H9 (cell line): ENCODE measurements around the gene UBE2U. TPM values are rescaled to one million over a fixed set of nuclear protein-coding genes. Genes with fewer than 3 reads are reported as not detected.
"Not testable (repeated sequence)": the region's sequence is repeated elsewhere in the genome, so short reads cannot be mapped to it uniquely, and the experiment has no call there.

Experiments used
- DNase-seq: peaks from one replicate; pipeline ENCODE4 v3.0.0-alpha.2; 2017
- H2AFZ ChIP-seq: one replicate; pipeline ENCODE4 v1.6.1; 2013; ENCODE audit warnings: mild to moderate bottlenecking, low read length, control low read depth, moderate library complexity
- H2AK5ac ChIP-seq: 2 replicates; pipeline ENCODE4 v1.6.1; 2013; ENCODE audit warnings: low read length, control low read depth, mixed read lengths; ENCODE audit not compliant: insufficient read length
- H2BK120ac ChIP-seq: one replicate; pipeline ENCODE4 v1.6.1; 2013; ENCODE audit warnings: low read depth, mild to moderate bottlenecking, low read length, control low read depth, inconsistent platforms; ENCODE audit not compliant: poor library complexity, severe bottlenecking
- H2BK12ac ChIP-seq: 2 replicates; pipeline ENCODE4 v1.6.1; 2013; ENCODE audit warnings: low read length, control low read depth, mixed read lengths, low read depth; ENCODE audit not compliant: insufficient read length
- H2BK15ac ChIP-seq: 2 replicates; pipeline ENCODE4 v1.6.1; 2013; ENCODE audit warnings: low read depth, low read length, control low read depth
- H2BK20ac ChIP-seq: one replicate; pipeline ENCODE4 v1.6.1; 2013; ENCODE audit warnings: low read depth, mild to moderate bottlenecking, low read length, control low read depth, inconsistent platforms; ENCODE audit not compliant: poor library complexity, severe bottlenecking
- H2BK5ac ChIP-seq: 2 replicates; pipeline ENCODE4 v1.6.1; 2013; ENCODE audit warnings: low read length, control low read depth, mixed read lengths; ENCODE audit not compliant: insufficient read length
- H3K14ac ChIP-seq: 2 replicates; pipeline ENCODE4 v1.6.1; 2013; ENCODE audit warnings: low read length, control low read depth; ENCODE audit not compliant: insufficient read depth
- H3K18ac ChIP-seq: 2 replicates; pipeline ENCODE4 v1.6.1; 2013; ENCODE audit warnings: low read depth, mild to moderate bottlenecking, mixed read lengths, low read length, control low read depth; ENCODE audit not compliant: insufficient read length
- H3K23ac ChIP-seq: 2 replicates; pipeline ENCODE4 v1.6.1; 2013; ENCODE audit warnings: low read length, control low read depth, mixed read lengths, low read depth; ENCODE audit not compliant: insufficient read length
- H3K23me2 ChIP-seq: 2 replicates; pipeline ENCODE4 v1.6.1; 2013; ENCODE audit warnings: low read depth, mild to moderate bottlenecking, mixed read lengths, low read length, control low read depth; ENCODE audit not compliant: insufficient read length, poor library complexity, severe bottlenecking
- H3K27ac ChIP-seq: 2 replicates; pipeline ENCODE4 v1.5.1; 2013; ENCODE audit warnings: low read length, control low read depth, mixed read lengths, low read depth; ENCODE audit not compliant: insufficient read length
- H3K27me3 ChIP-seq: 2 replicates; pipeline ENCODE4 v1.6.1; 2013; ENCODE audit warnings: low read length, control low read depth, inconsistent platforms; ENCODE audit not compliant: insufficient read depth
- H3K4ac ChIP-seq: 2 replicates; pipeline ENCODE4 v1.6.1; 2013; ENCODE audit warnings: low read depth, mild to moderate bottlenecking, control low read depth, inconsistent platforms, low read length, moderate library complexity
- H3K4me1 ChIP-seq: 2 replicates; pipeline ENCODE4 v1.6.1; 2013; ENCODE audit warnings: low read length, control low read depth, inconsistent platforms; ENCODE audit not compliant: insufficient read depth
- H3K4me2 ChIP-seq: 2 replicates; pipeline ENCODE4 v1.6.1; 2013; ENCODE audit warnings: low read length, control low read depth, mixed read lengths; ENCODE audit not compliant: insufficient read length, insufficient read depth
- H3K56ac ChIP-seq: 2 replicates; pipeline ENCODE4 v1.6.1; 2013; ENCODE audit warnings: low read depth, mild to moderate bottlenecking, mixed read lengths, low read length, control low read depth; ENCODE audit not compliant: insufficient read length
- H3K79me1 ChIP-seq: 2 replicates; pipeline ENCODE4 v1.6.1; 2013; ENCODE audit warnings: low read depth, mild to moderate bottlenecking, moderate library complexity, low read length, control low read depth, inconsistent platforms; ENCODE audit not compliant: insufficient read depth, poor library complexity, severe bottlenecking
- H3K79me2 ChIP-seq: 2 replicates; pipeline ENCODE4 v1.6.1; 2013; ENCODE audit warnings: low read length, control low read depth, inconsistent platforms; ENCODE audit not compliant: insufficient read depth
- H3K9ac ChIP-seq: 2 replicates; pipeline ENCODE4 v1.6.1; 2013; ENCODE audit warnings: low read length, control low read depth, mixed read lengths; ENCODE audit not compliant: insufficient read length; ENCODE audit errors: extremely low read depth
- H3K9me3 ChIP-seq: one replicate; pipeline ENCODE4 v1.6.1; 2013; ENCODE audit warnings: low read depth, low read length, inconsistent platforms; ENCODE audit not compliant: control insufficient read depth
- H3T11ph ChIP-seq: one replicate; pipeline ENCODE4 v1.6.1; 2013; ENCODE audit warnings: mild to moderate bottlenecking, low read length, control low read depth, inconsistent platforms
- H4K20me1 ChIP-seq: one replicate; pipeline ENCODE4 v1.6.1; 2013; ENCODE audit not compliant: control insufficient read depth, insufficient read length, insufficient read depth
- H4K5ac ChIP-seq: 2 replicates; pipeline ENCODE4 v1.6.1; 2013; ENCODE audit warnings: low read depth, mild to moderate bottlenecking, mixed read lengths, low read length, control low read depth; ENCODE audit not compliant: insufficient read length
- H4K8ac ChIP-seq: replicated peaks from 2 replicates; pipeline ENCODE4 v1.6.1; 2013; ENCODE audit warnings: low read length, control low read depth, mixed read lengths, low read depth; ENCODE audit not compliant: insufficient read length
- H4K91ac ChIP-seq: 2 replicates; pipeline ENCODE4 v1.6.1; 2013; ENCODE audit warnings: low read depth, mild to moderate bottlenecking, moderate library complexity, mixed read lengths, low read length, control low read depth; ENCODE audit not compliant: insufficient read length
- H3K27ac Mint-ChIP-seq, 3 experiments: 2 replicates in 2 of 3; 3 replicates in 1 of 3; pipeline ENCODE4 v1.8.0; 2020 to 2021; ENCODE audit warnings: mixed read lengths in 3 of 3, mild to moderate bottlenecking in 1 of 3, moderate library complexity in 1 of 3
- H3K27me3 Mint-ChIP-seq: 2 replicates; pipeline ENCODE4 v1.8.0; 2021; ENCODE audit warnings: low read depth, mild to moderate bottlenecking, moderate library complexity, mixed read lengths
- H3K36me3 Mint-ChIP-seq, 3 experiments: 2 replicates in 2 of 3; 3 replicates in 1 of 3; pipeline ENCODE4 v1.8.0; 2020 to 2021; ENCODE audit warnings: low read depth in 3 of 3, mixed read lengths in 3 of 3; ENCODE audit not compliant: insufficient read depth in 1 of 3
- H3K4me1 Mint-ChIP-seq, 2 experiments: 2 replicates each; pipeline ENCODE4 v1.8.0; 2020; ENCODE audit warnings: mixed read lengths in 2 of 2
- H3K4me3 Mint-ChIP-seq, 2 experiments: 2 replicates in 1 of 2; 3 replicates in 1 of 2; pipeline ENCODE4 v1.8.0; 2020 to 2021; ENCODE audit warnings: mild to moderate bottlenecking in 2 of 2, mixed read lengths in 2 of 2, moderate library complexity in 1 of 2
- H3K9me3 Mint-ChIP-seq, 2 experiments: 2 replicates in 1 of 2; 3 replicates in 1 of 2; pipeline ENCODE4 v1.8.0; 2020; ENCODE audit warnings: mild to moderate bottlenecking in 2 of 2, mixed read lengths in 2 of 2, moderate library complexity in 1 of 2
- WGBS: extraction: QIAGEN DNeasy Blood & Tissue Kit; methylation state at CpG from one replicate; pipeline ENCODE4 v1.1.7; 2013; ENCODE audit warnings: missing lambda C conversion rate, low lambda C conversion rate, mixed read lengths; ENCODE audit not compliant: insufficient read length; ENCODE audit errors: extremely low coverage; 5-methylcytosine and 5-hydroxymethylcytosine counted together
- total RNA-seq: library from RNA; stranded (reverse); gene quantifications from 2 replicates; pipeline ENCODE4 v1.2.1, GENCODE V29; 2021
- TF ChIP-seq, protein P1 (sequence below): fragments of 200-600 bp; sonication (generic); conservative IDR thresholded peaks from 3 replicates; pipeline ENCODE4 v1.8.0; 2021; ENCODE audit warnings: antibody characterized with exemption, mild to moderate bottlenecking

UBE2U gene
- total RNA-seq, 1 experiment from 2014 or later: not detected

DNA sequence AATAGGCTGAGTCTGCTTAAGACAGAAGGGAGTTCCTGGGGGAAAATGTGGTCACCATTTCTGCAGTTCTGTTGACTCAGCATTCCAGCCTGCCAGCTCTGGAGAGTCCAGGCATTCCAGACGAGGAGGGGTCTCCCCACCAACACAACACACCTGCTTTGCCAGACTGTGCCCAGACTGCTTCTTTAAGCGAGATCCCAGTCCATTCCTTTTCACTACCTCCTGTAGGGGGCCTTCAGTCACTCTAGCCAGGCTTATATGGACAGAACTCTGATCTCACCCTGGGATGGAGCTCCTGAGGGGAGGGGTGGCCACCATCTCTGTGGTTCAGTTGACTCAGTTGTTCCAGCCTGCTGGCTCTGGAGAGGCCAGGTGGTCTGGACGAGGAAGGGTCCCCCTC, 48.5 kb downstream of the UBE2U start:
- peaks cover 0 to 2% (median 0%) of the 10 kb centered on the region in 3 experiments; a peak in 1 of 7 replicates for H3K36me3 Mint-ChIP-seq
- no peak overlapping the region for H2AFZ ChIP-seq
- no peaks in the 10 kb centered on the region for H3K79me2 ChIP-seq
- H3K4me3 Mint-ChIP-seq: no peak overlapping the region
- H3K9ac ChIP-seq: no peak overlapping the region
- no peak overlapping the region for H2BK12ac ChIP-seq
- H3T11ph ChIP-seq: no peak overlapping the region
- peaks cover 0 to 4% of the 10 kb centered on the region in 2 experiments; a peak in 3 of 5 replicates for H3K9me3 Mint-ChIP-seq
- H3K4ac ChIP-seq: no peak overlapping the region
- peak; percentile 63 for DNase-seq
- no peak overlapping the region for H3K27ac ChIP-seq
- WGBS: no CpG with 5 or more reads among the region's 3 CpGs
- no peaks in the 10 kb centered on the region for H3K23me2 ChIP-seq
- H2BK15ac ChIP-seq: no peak overlapping the region
- no peak overlapping the region for H2AK5ac ChIP-seq
- H3K27me3 ChIP-seq: no peaks in the 10 kb centered on the region
- no peak overlapping the region for H3K27ac Mint-ChIP-seq
- no peak overlapping the region for H3K4me2 ChIP-seq
- H3K27me3 Mint-ChIP-seq: peaks cover 4% of the 10 kb centered on the region
- H3K14ac ChIP-seq: no peak overlapping the region
- no peak overlapping the region for H2BK5ac ChIP-seq
- H3K9me3 ChIP-seq: no peaks in the 10 kb centered on the region
- H2BK20ac ChIP-seq: no peak overlapping the region
- H3K23ac ChIP-seq: no peak overlapping the region
- H4K20me1 ChIP-seq: no peaks in the 10 kb centered on the region
- H2BK120ac ChIP-seq: no peak overlapping the region
- no peak overlapping the region for H4K91ac ChIP-seq
- no peak overlapping the region for H3K56ac ChIP-seq
- no peak overlapping the region for H4K5ac ChIP-seq
- H3K4me1 Mint-ChIP-seq: peaks cover 6% of the 10 kb centered on the region in 2 experiments
- H3K4me1 ChIP-seq: no peaks in the 10 kb centered on the region
- no peaks in the 10 kb centered on the region for H3K79me1 ChIP-seq
- H3K18ac ChIP-seq: no peak overlapping the region
- no peak overlapping the region for H4K8ac ChIP-seq
- TF ChIP-seq, protein P1, sequence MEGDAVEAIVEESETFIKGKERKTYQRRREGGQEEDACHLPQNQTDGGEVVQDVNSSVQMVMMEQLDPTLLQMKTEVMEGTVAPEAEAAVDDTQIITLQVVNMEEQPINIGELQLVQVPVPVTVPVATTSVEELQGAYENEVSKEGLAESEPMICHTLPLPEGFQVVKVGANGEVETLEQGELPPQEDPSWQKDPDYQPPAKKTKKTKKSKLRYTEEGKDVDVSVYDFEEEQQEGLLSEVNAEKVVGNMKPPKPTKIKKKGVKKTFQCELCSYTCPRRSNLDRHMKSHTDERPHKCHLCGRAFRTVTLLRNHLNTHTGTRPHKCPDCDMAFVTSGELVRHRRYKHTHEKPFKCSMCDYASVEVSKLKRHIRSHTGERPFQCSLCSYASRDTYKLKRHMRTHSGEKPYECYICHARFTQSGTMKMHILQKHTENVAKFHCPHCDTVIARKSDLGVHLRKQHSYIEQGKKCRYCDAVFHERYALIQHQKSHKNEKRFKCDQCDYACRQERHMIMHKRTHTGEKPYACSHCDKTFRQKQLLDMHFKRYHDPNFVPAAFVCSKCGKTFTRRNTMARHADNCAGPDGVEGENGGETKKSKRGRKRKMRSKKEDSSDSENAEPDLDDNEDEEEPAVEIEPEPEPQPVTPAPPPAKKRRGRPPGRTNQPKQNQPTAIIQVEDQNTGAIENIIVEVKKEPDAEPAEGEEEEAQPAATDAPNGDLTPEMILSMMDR: peak; percentile 55

DNA sequence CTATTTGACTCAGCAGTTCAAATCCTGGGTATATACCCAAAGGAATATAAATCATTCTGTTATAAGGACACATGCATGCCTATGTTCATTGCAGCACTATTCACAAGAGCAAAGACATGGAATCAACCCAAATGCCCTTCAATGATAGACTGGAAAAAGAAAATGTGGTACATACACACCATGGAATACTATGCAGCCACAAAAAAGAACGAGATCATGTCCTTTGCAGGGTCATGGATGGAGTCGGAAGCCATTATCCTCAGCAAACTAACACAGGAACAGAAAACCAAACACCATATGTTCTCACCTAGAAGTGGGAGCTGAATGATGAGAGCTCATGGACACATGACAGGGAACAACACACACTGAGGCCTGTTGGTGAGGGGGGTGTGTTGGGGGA, 53.8 kb downstream of the UBE2U start:
- not testable (repeated sequence) for H3K56ac ChIP-seq, H3K23ac ChIP-seq, H4K5ac ChIP-seq, H3K4me1 ChIP-seq, H3K18ac ChIP-seq, H3K23me2 ChIP-seq, H2BK120ac ChIP-seq, H3K36me3 Mint-ChIP-seq, H3K9me3 ChIP-seq, H2BK20ac ChIP-seq, H3K4me3 Mint-ChIP-seq, H3K14ac ChIP-seq, H4K8ac ChIP-seq, DNase-seq, H3K4me1 Mint-ChIP-seq, H3T11ph ChIP-seq, H2BK12ac ChIP-seq, H4K20me1 ChIP-seq, H3K27me3 Mint-ChIP-seq, H3K27me3 ChIP-seq, H3K79me1 ChIP-seq, H3K79me2 ChIP-seq, H3K27ac ChIP-seq, H2AFZ ChIP-seq, H3K4ac ChIP-seq, H3K9ac ChIP-seq, H4K91ac ChIP-seq, H2BK15ac ChIP-seq, H2AK5ac ChIP-seq, H3K9me3 Mint-ChIP-seq, H2BK5ac ChIP-seq, H3K4me2 ChIP-seq, H3K27ac Mint-ChIP-seq
- no CpG with 5 or more reads among the region's 2 CpGs for WGBS
